Endometrium (tissue), 2 donors: ENCODE data around the gene ELF2.
A peak's percentile ranks its signal among the peaks of the same experiment; 100 is the strongest.
"Not testable (repeated sequence)": the region's sequence is repeated elsewhere in the genome, so short reads cannot be mapped to it uniquely, and the experiment has no call there.

Experiments
- FAIRE-seq: peaks from 2 replicates; lab custom pipeline; 2012; peaks lifted over from hg19 to GRCh38; lab: Jason Lieb, UNC
- donor health status: control.
- donor health status: control.

The ELF2 gene

GRCh38 chr4:139018971-139019758, 157.9 kb downstream of the ELF2 start:
- FAIRE-seq = peak; percentile 26

GRCh38 chr4:139018501-139018900, 158.5 kb downstream of the ELF2 start:
- FAIRE-seq = no peak

GRCh38 chr4:139017861-139018260, 159.2 kb downstream of the ELF2 start:
- FAIRE-seq = no peak

- no peak for FAIRE-seq
Measured at GRCh38 chr4:139015948-139016471, 161.0 kb downstream of the ELF2 start.

- FAIRE-seq = no peak
Measured at GRCh38 chr4:139015269-139015947, 161.6 kb downstream of the ELF2 start, which contains the start of gene NOCT. NOCT (plus strand) TSS chr4:139015781; CDS start chr4:139015982, 201 bp downstream.

GRCh38 chr4:139014371-139015268, 162.4 kb downstream of the ELF2 start:
- FAIRE-seq = no peak

- no peak for FAIRE-seq
Measured at GRCh38 chr4:139011225-139011950, 165.6 kb downstream of the ELF2 start.

GRCh38 chr4:139009702-139010101, 167.3 kb downstream of the ELF2 start:
- no peak for FAIRE-seq

- FAIRE-seq = not testable (repeated sequence)
Measured at GRCh38 chr4:139008278-139008677, 168.7 kb downstream of the ELF2 start.

- FAIRE-seq = no peak
Measured at GRCh38 chr4:139007640-139008039, 169.4 kb downstream of the ELF2 start.
